H9 (cell line): ENCODE measurements around the gene BMP5. TPM values are rescaled to one million over a fixed set of nuclear protein-coding genes. Genes with fewer than 3 reads are reported as not detected.

ENCODE experiments used
- DNase-seq: peaks from one replicate; pipeline ENCODE4 v3.0.0-alpha.2; 2017
- H2AFZ ChIP-seq: one replicate; pipeline ENCODE4 v1.6.1; 2013; ENCODE audit warnings: mild to moderate bottlenecking, low read length, control low read depth, moderate library complexity
- H2AK5ac ChIP-seq: 2 replicates; pipeline ENCODE4 v1.6.1; 2013; ENCODE audit warnings: low read length, control low read depth, mixed read lengths; ENCODE audit not compliant: insufficient read length
- H2BK120ac ChIP-seq: one replicate; pipeline ENCODE4 v1.6.1; 2013; ENCODE audit warnings: low read depth, mild to moderate bottlenecking, low read length, control low read depth, inconsistent platforms; ENCODE audit not compliant: poor library complexity, severe bottlenecking
- H2BK12ac ChIP-seq: 2 replicates; pipeline ENCODE4 v1.6.1; 2013; ENCODE audit warnings: low read length, control low read depth, mixed read lengths, low read depth; ENCODE audit not compliant: insufficient read length
- H2BK15ac ChIP-seq: 2 replicates; pipeline ENCODE4 v1.6.1; 2013; ENCODE audit warnings: low read depth, low read length, control low read depth
- H2BK20ac ChIP-seq: one replicate; pipeline ENCODE4 v1.6.1; 2013; ENCODE audit warnings: low read depth, mild to moderate bottlenecking, low read length, control low read depth, inconsistent platforms; ENCODE audit not compliant: poor library complexity, severe bottlenecking
- H2BK5ac ChIP-seq: 2 replicates; pipeline ENCODE4 v1.6.1; 2013; ENCODE audit warnings: low read length, control low read depth, mixed read lengths; ENCODE audit not compliant: insufficient read length
- H3K14ac ChIP-seq: 2 replicates; pipeline ENCODE4 v1.6.1; 2013; ENCODE audit warnings: low read length, control low read depth; ENCODE audit not compliant: insufficient read depth
- H3K18ac ChIP-seq: 2 replicates; pipeline ENCODE4 v1.6.1; 2013; ENCODE audit warnings: low read depth, mild to moderate bottlenecking, mixed read lengths, low read length, control low read depth; ENCODE audit not compliant: insufficient read length
- H3K23ac ChIP-seq: 2 replicates; pipeline ENCODE4 v1.6.1; 2013; ENCODE audit warnings: low read length, control low read depth, mixed read lengths, low read depth; ENCODE audit not compliant: insufficient read length
- H3K23me2 ChIP-seq: 2 replicates; pipeline ENCODE4 v1.6.1; 2013; ENCODE audit warnings: low read depth, mild to moderate bottlenecking, mixed read lengths, low read length, control low read depth; ENCODE audit not compliant: insufficient read length, poor library complexity, severe bottlenecking
- H3K27ac ChIP-seq: 2 replicates; pipeline ENCODE4 v1.5.1; 2013; ENCODE audit warnings: low read length, control low read depth, mixed read lengths, low read depth; ENCODE audit not compliant: insufficient read length
- H3K27me3 ChIP-seq: 2 replicates; pipeline ENCODE4 v1.6.1; 2013; ENCODE audit warnings: low read length, control low read depth, inconsistent platforms; ENCODE audit not compliant: insufficient read depth
- H3K4ac ChIP-seq: 2 replicates; pipeline ENCODE4 v1.6.1; 2013; ENCODE audit warnings: low read depth, mild to moderate bottlenecking, control low read depth, inconsistent platforms, low read length, moderate library complexity
- H3K4me1 ChIP-seq: 2 replicates; pipeline ENCODE4 v1.6.1; 2013; ENCODE audit warnings: low read length, control low read depth, inconsistent platforms; ENCODE audit not compliant: insufficient read depth
- H3K4me2 ChIP-seq: 2 replicates; pipeline ENCODE4 v1.6.1; 2013; ENCODE audit warnings: low read length, control low read depth, mixed read lengths; ENCODE audit not compliant: insufficient read length, insufficient read depth
- H3K56ac ChIP-seq: 2 replicates; pipeline ENCODE4 v1.6.1; 2013; ENCODE audit warnings: low read depth, mild to moderate bottlenecking, mixed read lengths, low read length, control low read depth; ENCODE audit not compliant: insufficient read length
- H3K79me1 ChIP-seq: 2 replicates; pipeline ENCODE4 v1.6.1; 2013; ENCODE audit warnings: low read depth, mild to moderate bottlenecking, moderate library complexity, low read length, control low read depth, inconsistent platforms; ENCODE audit not compliant: insufficient read depth, poor library complexity, severe bottlenecking
- H3K79me2 ChIP-seq: 2 replicates; pipeline ENCODE4 v1.6.1; 2013; ENCODE audit warnings: low read length, control low read depth, inconsistent platforms; ENCODE audit not compliant: insufficient read depth
- H3K9ac ChIP-seq: 2 replicates; pipeline ENCODE4 v1.6.1; 2013; ENCODE audit warnings: low read length, control low read depth, mixed read lengths; ENCODE audit not compliant: insufficient read length; ENCODE audit errors: extremely low read depth
- H3K9me3 ChIP-seq: one replicate; pipeline ENCODE4 v1.6.1; 2013; ENCODE audit warnings: low read depth, low read length, inconsistent platforms; ENCODE audit not compliant: control insufficient read depth
- H3T11ph ChIP-seq: one replicate; pipeline ENCODE4 v1.6.1; 2013; ENCODE audit warnings: mild to moderate bottlenecking, low read length, control low read depth, inconsistent platforms
- H4K20me1 ChIP-seq: one replicate; pipeline ENCODE4 v1.6.1; 2013; ENCODE audit not compliant: control insufficient read depth, insufficient read length, insufficient read depth
- H4K5ac ChIP-seq: 2 replicates; pipeline ENCODE4 v1.6.1; 2013; ENCODE audit warnings: low read depth, mild to moderate bottlenecking, mixed read lengths, low read length, control low read depth; ENCODE audit not compliant: insufficient read length
- H4K8ac ChIP-seq: replicated peaks from 2 replicates; pipeline ENCODE4 v1.6.1; 2013; ENCODE audit warnings: low read length, control low read depth, mixed read lengths, low read depth; ENCODE audit not compliant: insufficient read length
- H4K91ac ChIP-seq: 2 replicates; pipeline ENCODE4 v1.6.1; 2013; ENCODE audit warnings: low read depth, mild to moderate bottlenecking, moderate library complexity, mixed read lengths, low read length, control low read depth; ENCODE audit not compliant: insufficient read length
- H3K27ac Mint-ChIP-seq, 3 experiments: 2 replicates in 2 of 3; 3 replicates in 1 of 3; pipeline ENCODE4 v1.8.0; 2020 to 2021; ENCODE audit warnings: mixed read lengths in 3 of 3, mild to moderate bottlenecking in 1 of 3, moderate library complexity in 1 of 3
- H3K27me3 Mint-ChIP-seq: 2 replicates; pipeline ENCODE4 v1.8.0; 2021; ENCODE audit warnings: low read depth, mild to moderate bottlenecking, moderate library complexity, mixed read lengths
- H3K36me3 Mint-ChIP-seq, 3 experiments: 2 replicates in 2 of 3; 3 replicates in 1 of 3; pipeline ENCODE4 v1.8.0; 2020 to 2021; ENCODE audit warnings: low read depth in 3 of 3, mixed read lengths in 3 of 3; ENCODE audit not compliant: insufficient read depth in 1 of 3
- H3K4me1 Mint-ChIP-seq, 2 experiments: 2 replicates each; pipeline ENCODE4 v1.8.0; 2020; ENCODE audit warnings: mixed read lengths in 2 of 2
- H3K4me3 Mint-ChIP-seq, 2 experiments: 2 replicates in 1 of 2; 3 replicates in 1 of 2; pipeline ENCODE4 v1.8.0; 2020 to 2021; ENCODE audit warnings: mild to moderate bottlenecking in 2 of 2, mixed read lengths in 2 of 2, moderate library complexity in 1 of 2
- H3K9me3 Mint-ChIP-seq, 2 experiments: 2 replicates in 1 of 2; 3 replicates in 1 of 2; pipeline ENCODE4 v1.8.0; 2020; ENCODE audit warnings: mild to moderate bottlenecking in 2 of 2, mixed read lengths in 2 of 2, moderate library complexity in 1 of 2
- WGBS: extraction: QIAGEN DNeasy Blood & Tissue Kit; methylation state at CpG from one replicate; pipeline ENCODE4 v1.1.7; 2013; ENCODE audit warnings: missing lambda C conversion rate, low lambda C conversion rate, mixed read lengths; ENCODE audit not compliant: insufficient read length; ENCODE audit errors: extremely low coverage; 5-methylcytosine and 5-hydroxymethylcytosine counted together
- total RNA-seq: library from RNA; stranded (reverse); gene quantifications from 2 replicates; pipeline ENCODE4 v1.2.1, GENCODE V29; 2021
- TF ChIP-seq, protein P1 (sequence below): fragments of 200-600 bp; sonication (generic); conservative IDR thresholded peaks from 3 replicates; pipeline ENCODE4 v1.8.0; 2021; ENCODE audit warnings: antibody characterized with exemption, mild to moderate bottlenecking

Gene BMP5
- total RNA-seq, 1 experiment from 2014 or later = not detected

DNA sequence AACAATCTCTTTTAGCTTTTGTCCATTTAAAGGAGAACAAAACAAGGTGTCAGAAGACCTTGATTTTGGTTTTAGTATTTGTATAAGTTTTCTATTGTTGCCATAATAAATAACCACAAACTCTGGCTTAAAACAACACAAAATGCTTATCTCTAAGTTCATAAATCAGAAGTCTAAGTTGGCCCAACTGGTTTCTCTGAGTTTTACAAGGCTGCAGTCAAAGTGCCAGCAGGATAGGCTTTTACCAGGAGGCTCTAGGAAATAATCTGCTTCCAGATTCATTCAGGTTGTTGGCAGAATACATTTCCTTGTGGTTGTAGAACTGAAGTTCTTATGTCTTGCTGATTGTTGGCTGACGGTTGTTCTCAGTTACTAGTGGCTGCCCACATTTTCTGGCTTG is 149.2 kb downstream of the BMP5 start:
- Histone ChIP-seq H2AK5ac (no peak overlapping the region), H3K56ac (no peak overlapping the region), H3K9me3 (no peaks in the 10 kb centered on the region), H3T11ph (no peak overlapping the region), H2AFZ (no peak overlapping the region), H3K79me1 (no peaks in the 10 kb centered on the region), H4K20me1 (no peaks in the 10 kb centered on the region), H3K14ac (no peak overlapping the region), H3K18ac (no peak overlapping the region), H3K9ac (no peak overlapping the region), H3K23ac (no peak overlapping the region), H2BK120ac (no peak overlapping the region), H4K91ac (no peak overlapping the region), H3K79me2 (no peaks in the 10 kb centered on the region), H3K4ac (no peak overlapping the region), H2BK15ac (no peak overlapping the region), H3K27ac (no peak overlapping the region), H2BK20ac (no peak overlapping the region), H3K27me3 (no peaks in the 10 kb centered on the region), H4K8ac (no peak overlapping the region), H4K5ac (no peak overlapping the region), H3K23me2 (no peaks in the 10 kb centered on the region), H3K4me2 (no peak overlapping the region), H3K4me1 (no peaks in the 10 kb centered on the region), H2BK5ac (no peak overlapping the region), H2BK12ac (no peak overlapping the region)
- Mint-ChIP-seq H3K4me1 (no peaks in the 10 kb centered on the region), H3K36me3 (no peaks in the 10 kb centered on the region), H3K27me3 (no peaks in the 10 kb centered on the region), H3K4me3 (no peak overlapping the region), H3K27ac (no peak overlapping the region), H3K9me3 (no peaks in the 10 kb centered on the region; a peak in 1 of 5 replicates)
- DNase-seq = no peak
- TF ChIP-seq, protein P1, sequence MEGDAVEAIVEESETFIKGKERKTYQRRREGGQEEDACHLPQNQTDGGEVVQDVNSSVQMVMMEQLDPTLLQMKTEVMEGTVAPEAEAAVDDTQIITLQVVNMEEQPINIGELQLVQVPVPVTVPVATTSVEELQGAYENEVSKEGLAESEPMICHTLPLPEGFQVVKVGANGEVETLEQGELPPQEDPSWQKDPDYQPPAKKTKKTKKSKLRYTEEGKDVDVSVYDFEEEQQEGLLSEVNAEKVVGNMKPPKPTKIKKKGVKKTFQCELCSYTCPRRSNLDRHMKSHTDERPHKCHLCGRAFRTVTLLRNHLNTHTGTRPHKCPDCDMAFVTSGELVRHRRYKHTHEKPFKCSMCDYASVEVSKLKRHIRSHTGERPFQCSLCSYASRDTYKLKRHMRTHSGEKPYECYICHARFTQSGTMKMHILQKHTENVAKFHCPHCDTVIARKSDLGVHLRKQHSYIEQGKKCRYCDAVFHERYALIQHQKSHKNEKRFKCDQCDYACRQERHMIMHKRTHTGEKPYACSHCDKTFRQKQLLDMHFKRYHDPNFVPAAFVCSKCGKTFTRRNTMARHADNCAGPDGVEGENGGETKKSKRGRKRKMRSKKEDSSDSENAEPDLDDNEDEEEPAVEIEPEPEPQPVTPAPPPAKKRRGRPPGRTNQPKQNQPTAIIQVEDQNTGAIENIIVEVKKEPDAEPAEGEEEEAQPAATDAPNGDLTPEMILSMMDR = no peak
- WGBS = no CpG with 5 or more reads among the region's 1 CpG
